Transverse colon (tissue), 4 donors: ENCODE data around the gene FMNL1. TPM values are rescaled to one million over a fixed set of nuclear protein-coding genes. Genes with fewer than 3 reads are reported as not detected.

Experiments
- DNase-seq: peaks from one replicate; pipeline ENCODE4 v3.0.0-alpha.2; 2019
- H3K27ac ChIP-seq, 4 donors: fragments of 200-600 bp; sonication (generic); 2 replicates each; pipeline ENCODE4 v1.5.1; 2016 to 2018; ENCODE audit warnings: inconsistent platforms in 4 of 4
- H3K27me3 ChIP-seq: fragments of 200-600 bp; sonication (generic); 2 replicates; pipeline ENCODE4 v1.5.1; 2017; ENCODE audit warnings: inconsistent platforms
- H3K36me3 ChIP-seq, 4 donors: fragments of 200-600 bp; sonication (generic); 2 replicates each; pipeline ENCODE4 v1.5.1; 2017 to 2019; ENCODE audit warnings: inconsistent platforms in 4 of 4
- H3K4me1 ChIP-seq, 4 donors: fragments of 200-600 bp; sonication (generic); 2 replicates each; pipeline ENCODE4 v1.5.1; 2017 to 2020; ENCODE audit warnings: inconsistent platforms in 4 of 4
- H3K4me3 ChIP-seq, 4 donors: fragments of 200-600 bp; sonication (generic); 1 replicate in 1 of 4; 2 replicates in 3 of 4; pipeline versions ENCODE4 v1.5.1 to v1.6.1; 2017 to 2019; ENCODE audit warnings: inconsistent platforms in 4 of 4
- H3K9me3 ChIP-seq, 2 donors: fragments of 200-600 bp; sonication (generic); 2 replicates each; pipeline ENCODE4 v1.5.1; 2017 to 2019; ENCODE audit warnings: inconsistent platforms in 2 of 2
- EP300 ChIP-seq: sonication (generic); formaldehyde crosslinking; IDR thresholded peaks from one replicate; pipeline ENCODE4 v1.6.1; 2017; ENCODE audit warnings: antibody characterized with exemption, low read depth
- POLR2A ChIP-seq: fragments of 450-650 bp; IDR thresholded peaks from one replicate; pipeline ENCODE4 v1.6.1; 2016; ENCODE audit warnings: antibody characterized with exemption, mild to moderate bottlenecking, moderate library complexity
- POLR2AphosphoS5 ChIP-seq, 3 donors: sonication (generic); formaldehyde crosslinking; IDR thresholded peaks; one replicate each; pipeline ENCODE4 v1.6.1; 2016; ENCODE audit warnings: antibody characterized with exemption in 3 of 3
- WGBS, 2 donors: methylation state at CpG; one replicate each; pipeline ENCODE4 v1.1.5; 2018; ENCODE audit warnings: low coverage in 1 of 2; 5-methylcytosine and 5-hydroxymethylcytosine counted together
- in situ Hi-C, 4 donors: fragments of 200-750 bp; cut with MboI; loops; one replicate each; pipeline versions ENCODE4 v1.15.0 to v1.15.1; 2017; ENCODE audit warnings: low sequenced_read_pairs in 3 of 4, low pct_ligation_motif_present in 1 of 4, low pct_unique_long_range_greater_than_20kb in 1 of 4
- intact Hi-C: fragments of 100-400 bp; cut with DNase I; formaldehyde crosslinking; loops from one replicate; pipeline ENCODE4 v1.15.1; 2023; ENCODE audit warnings: low total_unique reads
- total RNA-seq, 4 donors: library from RNA; depleted of rRNA; stranded (reverse); fragments of >200 nt; gene quantifications; one replicate each; pipeline ENCODE4 v1.1.0, GENCODE V29; 2016
- TF ChIP-seq, protein P1 (sequence below), 5 experiments: fragments of 200-600 bp in 3 of 5; fragments of 450-650 bp in 2 of 5; sonication (generic) in 3 of 5; IDR thresholded peaks; 1 replicate in 2 of 5; 2 replicates in 3 of 5; pipeline ENCODE4 v1.5.1; 2016 to 2017; ENCODE audit warnings: antibody characterized with exemption in 5 of 5, inconsistent platforms in 3 of 5, mild to moderate bottlenecking in 2 of 5, moderate library complexity in 1 of 5

The FMNL1 gene
- total RNA-seq, 4 donors from 2014 or later = 1.2 to 17.5 (median 10.6) TPM

GRCh38 chr17:45277992-45278391 lies 56.3 kb downstream of the FMNL1 start:
- 26 to 68% methylated on average over 3 to 7 of the region's 7 CpGs for WGBS, 2 donors
- H3K27me3 ChIP-seq = no peaks in the 10 kb centered on the region
- peaks cover 13 to 30% (median 17%) of the 10 kb centered on the region in 4 donors for H3K4me1 ChIP-seq
- no peak for DNase-seq
- no peak for TF ChIP-seq EP300
- TF ChIP-seq, protein P1, sequence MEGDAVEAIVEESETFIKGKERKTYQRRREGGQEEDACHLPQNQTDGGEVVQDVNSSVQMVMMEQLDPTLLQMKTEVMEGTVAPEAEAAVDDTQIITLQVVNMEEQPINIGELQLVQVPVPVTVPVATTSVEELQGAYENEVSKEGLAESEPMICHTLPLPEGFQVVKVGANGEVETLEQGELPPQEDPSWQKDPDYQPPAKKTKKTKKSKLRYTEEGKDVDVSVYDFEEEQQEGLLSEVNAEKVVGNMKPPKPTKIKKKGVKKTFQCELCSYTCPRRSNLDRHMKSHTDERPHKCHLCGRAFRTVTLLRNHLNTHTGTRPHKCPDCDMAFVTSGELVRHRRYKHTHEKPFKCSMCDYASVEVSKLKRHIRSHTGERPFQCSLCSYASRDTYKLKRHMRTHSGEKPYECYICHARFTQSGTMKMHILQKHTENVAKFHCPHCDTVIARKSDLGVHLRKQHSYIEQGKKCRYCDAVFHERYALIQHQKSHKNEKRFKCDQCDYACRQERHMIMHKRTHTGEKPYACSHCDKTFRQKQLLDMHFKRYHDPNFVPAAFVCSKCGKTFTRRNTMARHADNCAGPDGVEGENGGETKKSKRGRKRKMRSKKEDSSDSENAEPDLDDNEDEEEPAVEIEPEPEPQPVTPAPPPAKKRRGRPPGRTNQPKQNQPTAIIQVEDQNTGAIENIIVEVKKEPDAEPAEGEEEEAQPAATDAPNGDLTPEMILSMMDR (IDR thresholded peaks at IDR 0.05) = no peak
- no peak for TF ChIP-seq POLR2AphosphoS5 (IDR thresholded peaks at IDR 0.05)
- TF ChIP-seq POLR2A = no peak
- H3K36me3 ChIP-seq = peaks cover 0 to 21% (median 7%) of the 10 kb centered on the region in 4 donors
- intact Hi-C loops = loop anchor here (1.0 to 5.0 kb wide), 2 partner anchors 39 to 107 kb away; partner anchors contain the start of gene MAP3K14
- in situ Hi-C loops = loop anchor here in 3 of 4 donors (5.0 to 10.0 kb wide), 3 partner anchors 99 to 107 kb away; no protein-coding TSS in a partner anchor
- no peaks in the 10 kb centered on the region for H3K9me3 ChIP-seq
- H3K27ac ChIP-seq = peak overlapping the region; percentile 44 to 83 (median 72)
- H3K4me3 ChIP-seq = no peak overlapping the region

GRCh38 chr17:45279898-45280297 lies 58.2 kb downstream of the FMNL1 start:
- no peaks in the 10 kb centered on the region for H3K9me3 ChIP-seq
- peak overlapping the region in 3 of 4 donors; percentile 44 to 83 (median 78) for H3K27ac ChIP-seq
- no peak for DNase-seq
- peaks cover 13 to 37% (median 23%) of the 10 kb centered on the region in 4 donors for H3K4me1 ChIP-seq
- in situ Hi-C loops (loop anchor here (5.0 to 10.0 kb wide), 3 partner anchors 97 to 105 kb away; no protein-coding TSS in a partner anchor), intact Hi-C loops (loop anchor here (5.0 kb wide), 1 partner anchor 37 kb away; the partner anchor contains the start of gene MAP3K14)
- no peak for TF ChIP-seq POLR2A
- TF ChIP-seq EP300 = no peak
- TF ChIP-seq, protein P1 (IDR thresholded peaks at IDR 0.05) = no peak
- TF ChIP-seq POLR2AphosphoS5 (IDR thresholded peaks at IDR 0.05) = no peak
- peaks cover 0 to 8% (median 4%) of the 10 kb centered on the region in 4 donors for H3K36me3 ChIP-seq
- WGBS, 2 donors = 61 to 76% methylated on average over 3 of the region's 3 CpGs
- no peaks in the 10 kb centered on the region for H3K27me3 ChIP-seq
- no peak overlapping the region for H3K4me3 ChIP-seq

DNA sequence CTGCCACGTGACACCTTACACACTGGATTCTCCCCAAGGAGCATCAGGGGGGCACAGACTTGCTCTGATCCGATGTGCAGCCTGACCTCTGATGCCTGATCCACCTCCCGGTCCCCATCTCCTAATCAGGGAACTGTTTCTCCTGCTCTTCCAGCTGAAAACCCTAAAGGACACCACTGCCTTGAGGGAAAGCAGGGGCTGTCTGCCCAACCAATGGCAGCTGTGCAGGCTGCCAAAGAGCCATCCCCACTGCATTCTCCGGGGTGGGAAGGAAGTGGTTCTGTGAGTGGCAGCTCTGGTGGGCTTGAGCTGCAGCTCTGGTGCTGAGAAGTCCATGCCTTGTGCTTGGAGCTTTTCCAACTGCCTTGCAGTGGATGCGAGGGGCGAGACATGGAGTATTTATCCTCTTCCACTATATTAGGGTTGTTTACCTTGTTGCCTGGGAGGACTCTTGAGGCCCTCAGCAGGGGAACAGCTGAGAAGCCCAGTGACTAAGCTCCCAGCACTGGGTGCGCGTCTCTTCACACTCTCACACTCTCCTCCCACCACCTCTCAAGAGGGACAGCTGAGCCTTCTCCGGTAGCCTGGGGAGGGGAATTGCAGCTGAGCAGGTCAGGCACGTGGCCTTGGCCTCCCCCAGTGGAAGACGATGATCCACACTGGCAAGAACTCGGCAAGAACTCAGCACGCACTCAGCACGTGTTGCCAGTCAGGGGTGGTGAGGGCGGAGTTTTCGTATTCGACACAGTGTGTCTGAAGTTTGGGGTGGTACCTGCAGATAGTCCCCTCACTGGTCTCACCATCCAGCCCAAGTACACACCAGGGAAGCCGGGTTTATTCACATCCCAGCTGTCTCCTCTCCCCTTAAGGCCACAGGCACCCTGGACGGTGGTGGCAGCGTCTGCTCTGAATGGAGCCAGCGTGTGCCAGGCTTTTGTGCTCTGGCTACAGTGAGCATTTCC lies 61.3 kb downstream of the FMNL1 start:
- intact Hi-C loops = no loop called here
- Histone ChIP-seq H3K27ac (peak overlapping the region; percentile 55 to 81 (median 68)), H3K9me3 (no peaks in the 10 kb centered on the region), H3K4me3 (no peak overlapping the region), H3K27me3 (no peaks in the 10 kb centered on the region), H3K4me1 (peaks cover 5 to 22% (median 20%) of the 10 kb centered on the region in 4 donors), H3K36me3 (peaks cover 0 to 23% (median 4%) of the 10 kb centered on the region in 4 donors)
- no peak for DNase-seq
- in situ Hi-C loops = loop anchor here in 1 of 4 donors (5.0 kb wide), 1 partner anchor 99 kb away; no protein-coding TSS in a partner anchor
- WGBS, 2 donors = 73% methylated on average over 21 of the region's 21 CpGs; no CpG with 5 or more reads in 1 of the 2 donors
- peak; percentile 37 to 39 (median 37) for TF ChIP-seq POLR2AphosphoS5 (IDR thresholded peaks at IDR 0.05)
- no peak for TF ChIP-seq EP300

DNA sequence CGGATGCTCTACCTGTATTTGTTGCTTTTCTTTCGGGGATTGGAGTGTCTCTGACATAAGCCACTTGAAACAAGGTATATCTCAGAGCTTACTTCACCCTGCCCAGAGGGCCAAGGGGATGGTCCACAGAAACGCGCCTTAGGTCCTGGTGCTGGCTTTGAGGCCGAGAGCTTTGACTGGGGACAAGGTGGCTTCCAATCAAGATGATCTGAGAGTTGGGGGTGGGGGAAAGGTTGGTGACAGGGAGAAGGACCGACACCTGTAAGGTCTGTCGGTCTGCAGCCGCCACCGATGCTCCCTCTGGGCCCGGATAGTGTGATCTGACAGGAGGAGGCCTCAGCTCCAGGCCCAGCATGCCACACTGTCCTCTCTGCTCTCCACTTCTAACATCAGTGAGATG lies 62.0 kb downstream of the FMNL1 start:
- no peak for DNase-seq
- Histone ChIP-seq H3K27ac (peak overlapping the region; percentile 55 to 81 (median 68)), H3K27me3 (no peaks in the 10 kb centered on the region), H3K4me3 (no peak overlapping the region), H3K4me1 (peaks cover 12 to 28% (median 22%) of the 10 kb centered on the region in 4 donors), H3K36me3 (peaks cover 0 to 23% (median 4%) of the 10 kb centered on the region in 4 donors), H3K9me3 (no peaks in the 10 kb centered on the region)
- TF ChIP-seq POLR2A (no peak), POLR2AphosphoS5 (IDR thresholded peaks at IDR 0.05) (no peak), EP300 (no peak)
- TF ChIP-seq, protein P1 (IDR thresholded peaks at IDR 0.05) = no peak
- intact Hi-C loops (no loop called here), in situ Hi-C loops (loop anchor here in 1 of 4 donors (5.0 kb wide), 1 partner anchor 99 kb away; no protein-coding TSS in a partner anchor)
- WGBS, 2 donors = 98% methylated on average over 9 of the region's 10 CpGs; no CpG with 5 or more reads in 1 of the 2 donors
